CD14-positive monocyte (primary cell): ENCODE measurements around the gene PSMA6. TPM values are rescaled to one million over a fixed set of nuclear protein-coding genes. Genes with fewer than 3 reads are reported as not detected.

ENCODE experiments used
- DNase-seq, 3 donors: peaks; one replicate each; pipeline ENCODE4 v3.0.0-alpha.2; 2011 to 2022
- H2AFZ ChIP-seq: 2 replicates; pipeline ENCODE4 v1.6.0; 2012; ENCODE audit warnings: mild to moderate bottlenecking, low read depth, low read length, inconsistent platforms; ENCODE audit not compliant: insufficient read depth, poor library complexity, severe bottlenecking
- H3K27ac ChIP-seq, 2 donors: 1 replicate in 1 of 2; 2 replicates in 1 of 2; pipeline ENCODE4 v1.5.1; 2012 to 2013; ENCODE audit warnings: low read length in 2 of 2, control low read depth in 1 of 2, inconsistent platforms in 1 of 2, low read depth in 1 of 2, mild to moderate bottlenecking in 1 of 2
- H3K27me3 ChIP-seq, 2 donors: one replicate each; pipeline versions ENCODE4 v1.6.0 to v1.6.1; 2011 to 2013; ENCODE audit warnings: low read length in 2 of 2; ENCODE audit not compliant: control insufficient read depth in 2 of 2, insufficient read depth in 2 of 2
- H3K36me3 ChIP-seq, 2 donors: replicated peaks in 1 of 2; 1 replicate in 1 of 2; 2 replicates in 1 of 2; pipeline versions ENCODE4 v1.5.1 to v1.6.1; 2012 to 2013; ENCODE audit warnings: low read length in 2 of 2, control low read depth in 1 of 2, inconsistent platforms in 1 of 2, mild to moderate bottlenecking in 1 of 2; ENCODE audit not compliant: insufficient read depth in 2 of 2, control insufficient read depth in 1 of 2
- H3K4me1 ChIP-seq, 2 donors: 1 replicate in 1 of 2; 2 replicates in 1 of 2; pipeline versions ENCODE4 v1.5.1 to v1.6.1; 2012 to 2013; ENCODE audit warnings: low read length in 2 of 2, control low read depth in 1 of 2, inconsistent platforms in 1 of 2, mild to moderate bottlenecking in 1 of 2, moderate library complexity in 1 of 2; ENCODE audit not compliant: insufficient read depth in 2 of 2, control insufficient read depth in 1 of 2
- H3K4me2 ChIP-seq: replicated peaks from 2 replicates; pipeline ENCODE3; 2012; ENCODE audit warnings: low read length, moderate library complexity, mild to moderate bottlenecking; ENCODE audit not compliant: poor library complexity, severe bottlenecking; ENCODE audit errors: extremely low read depth
- H3K4me3 ChIP-seq, 3 experiments: fragments of 200-600 bp in 1 of 3; sonication (generic) in 1 of 3; replicated peaks in 1 of 3; 1 replicate in 2 of 3; 2 replicates in 1 of 3; pipeline ENCODE4 v1.5.1; 2011 to 2013; ENCODE audit warnings: low read length in 3 of 3, mild to moderate bottlenecking in 3 of 3, control low read depth in 2 of 3, low read depth in 2 of 3, inconsistent platforms in 1 of 3, moderate library complexity in 1 of 3
- H3K79me2 ChIP-seq: 2 replicates; pipeline ENCODE4 v1.6.0; 2012; ENCODE audit warnings: mild to moderate bottlenecking, control low read depth, inconsistent platforms, low read length, moderate library complexity; ENCODE audit not compliant: insufficient read depth
- H3K9ac ChIP-seq: 2 replicates; pipeline ENCODE4 v1.6.0; 2017; ENCODE audit warnings: low read length, mild to moderate bottlenecking; ENCODE audit not compliant: insufficient read depth, poor library complexity, severe bottlenecking
- H3K9me3 ChIP-seq, 2 donors: replicated peaks in 1 of 2; 1 replicate in 1 of 2; 2 replicates in 1 of 2; pipeline versions ENCODE4 v1.5.1 to v1.6.1; 2012 to 2013; ENCODE audit warnings: low read length in 2 of 2, control low read depth in 1 of 2; ENCODE audit not compliant: control insufficient read depth in 1 of 2, insufficient read depth in 1 of 2
- H4K20me1 ChIP-seq: 2 replicates; pipeline ENCODE4 v1.6.0; 2012; ENCODE audit warnings: mild to moderate bottlenecking, low read length, control low read depth, moderate library complexity; ENCODE audit not compliant: insufficient read depth
- H3K27ac Mint-ChIP-seq, 7 donors: one replicate each; pipeline ENCODE4 v1.8.0; 2020; ENCODE audit warnings: mild to moderate bottlenecking in 7 of 7, mixed read lengths in 7 of 7, moderate library complexity in 6 of 7, inconsistent platforms in 2 of 7
- H3K27me3 Mint-ChIP-seq, 3 donors: one replicate each; pipeline ENCODE4 v1.8.0; 2021 to 2022; ENCODE audit warnings: low read depth in 3 of 3, mild to moderate bottlenecking in 3 of 3, mixed read lengths in 3 of 3, moderate library complexity in 3 of 3, inconsistent platforms in 1 of 3
- H3K36me3 Mint-ChIP-seq, 2 donors: one replicate each; pipeline ENCODE4 v1.8.0; 2020; ENCODE audit warnings: mixed read lengths in 2 of 2, inconsistent platforms in 1 of 2, mild to moderate bottlenecking in 1 of 2
- H3K4me1 Mint-ChIP-seq: one replicate; pipeline ENCODE4 v1.8.0; 2020; ENCODE audit warnings: mild to moderate bottlenecking, mixed read lengths
- H3K4me3 Mint-ChIP-seq, 2 donors: one replicate each; pipeline ENCODE4 v1.8.0; 2020; ENCODE audit warnings: mild to moderate bottlenecking in 2 of 2, mixed read lengths in 2 of 2, moderate library complexity in 1 of 2
- H3K9me3 Mint-ChIP-seq, 7 donors: one replicate each; pipeline ENCODE4 v1.8.0; 2020 to 2022; ENCODE audit warnings: mixed read lengths in 7 of 7, mild to moderate bottlenecking in 6 of 7, moderate library complexity in 6 of 7, inconsistent platforms in 2 of 7
- WGBS: methylation state at CpG from one replicate; pipeline ENCODE4 v1.1.5; 2013; ENCODE audit warnings: missing lambda C conversion rate; ENCODE audit not compliant: insufficient coverage; 5-methylcytosine and 5-hydroxymethylcytosine counted together
- intact Hi-C, 2 donors: fragments of 100-400 bp; cut with micrococcal nuclease; formaldehyde crosslinking; loops; one replicate each; pipeline versions ENCODE4 v1.15.0 to v1.15.1; 2023
- polyA plus RNA-seq, 3 donors: library from polyadenylated mRNA; depleted of rRNA in 1 of 3; unstranded in 2 of 3; stranded (reverse) in 1 of 3; fragments of 300-500 nt in 2 of 3; fragments of >200 nt in 1 of 3; fragmentation: Illumina TruSeq in 2 of 3; gene quantifications; 1 replicate in 2 of 3; 2 replicates in 1 of 3; pipeline ENCODE4 v1.2.3, GENCODE V29; 2012 to 2021
- TF ChIP-seq, protein P1 (sequence below): fragments of 200-600 bp; IDR thresholded peaks from one replicate; pipeline ENCODE4 v1.8.0; 2022; ENCODE audit warnings: antibody characterized with exemption, mild to moderate bottlenecking

Gene PSMA6
- polyA plus RNA-seq, 3 donors, result 144 to 572 (median 480) TPM

DNA sequence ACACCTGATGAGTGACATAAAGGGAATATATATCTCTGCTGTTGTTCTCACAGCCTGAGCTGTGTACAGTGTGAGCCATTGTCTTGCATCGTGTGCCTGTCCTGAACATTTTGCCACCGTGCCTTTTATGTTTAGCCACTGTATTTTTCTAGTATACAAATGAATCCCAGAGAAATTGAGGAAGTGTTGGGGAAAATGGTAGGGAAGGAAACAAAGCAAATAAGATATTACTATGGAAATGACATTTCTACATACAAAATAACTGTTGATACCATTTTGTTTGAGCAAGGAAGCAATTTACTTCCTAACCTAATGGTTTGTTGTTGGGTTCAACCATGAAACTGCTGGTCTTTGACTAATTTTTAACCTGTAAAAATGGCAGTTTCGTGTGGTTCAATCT, 5.5 kb downstream of the PSMA6 start:
- Histone ChIP-seq H2AFZ (no peak overlapping the region), H3K4me3 (peak overlapping the region in 1 of 3 experiments; percentile 48), H3K36me3 (no peaks in the 10 kb centered on the region), H3K27me3 (no peaks in the 10 kb centered on the region), H3K9me3 (no peaks in the 10 kb centered on the region), H4K20me1 (peaks cover 29% of the 10 kb centered on the region), H3K4me2 (peak overlapping the region; percentile 34), H3K79me2 (peaks cover 98% of the 10 kb centered on the region), H3K9ac (no peak overlapping the region), H3K4me1 (peaks cover 90 to 100% of the 10 kb centered on the region in 2 donors), H3K27ac (peak overlapping the region; percentile 83 to 87)
- Mint-ChIP-seq H3K36me3 (peaks cover 12 to 21% of the 10 kb centered on the region in 2 donors), H3K4me3 (peak overlapping the region; percentile 24 to 35), H3K27me3 (no peaks in the 10 kb centered on the region), H3K4me1 (peaks cover 91% of the 10 kb centered on the region), H3K27ac (peak overlapping the region; percentile 89 to 97 (median 94)), H3K9me3 (no peaks in the 10 kb centered on the region)
- DNase-seq, result peak in 1 of 3 donors; percentile 25
- intact Hi-C loops, result loop anchor here in 1 of 2 donors (10.0 kb wide), 1 partner anchor 173 kb away; the partner anchor contains the start of genes PPP2R3C and PRORP
- TF ChIP-seq, protein P1, sequence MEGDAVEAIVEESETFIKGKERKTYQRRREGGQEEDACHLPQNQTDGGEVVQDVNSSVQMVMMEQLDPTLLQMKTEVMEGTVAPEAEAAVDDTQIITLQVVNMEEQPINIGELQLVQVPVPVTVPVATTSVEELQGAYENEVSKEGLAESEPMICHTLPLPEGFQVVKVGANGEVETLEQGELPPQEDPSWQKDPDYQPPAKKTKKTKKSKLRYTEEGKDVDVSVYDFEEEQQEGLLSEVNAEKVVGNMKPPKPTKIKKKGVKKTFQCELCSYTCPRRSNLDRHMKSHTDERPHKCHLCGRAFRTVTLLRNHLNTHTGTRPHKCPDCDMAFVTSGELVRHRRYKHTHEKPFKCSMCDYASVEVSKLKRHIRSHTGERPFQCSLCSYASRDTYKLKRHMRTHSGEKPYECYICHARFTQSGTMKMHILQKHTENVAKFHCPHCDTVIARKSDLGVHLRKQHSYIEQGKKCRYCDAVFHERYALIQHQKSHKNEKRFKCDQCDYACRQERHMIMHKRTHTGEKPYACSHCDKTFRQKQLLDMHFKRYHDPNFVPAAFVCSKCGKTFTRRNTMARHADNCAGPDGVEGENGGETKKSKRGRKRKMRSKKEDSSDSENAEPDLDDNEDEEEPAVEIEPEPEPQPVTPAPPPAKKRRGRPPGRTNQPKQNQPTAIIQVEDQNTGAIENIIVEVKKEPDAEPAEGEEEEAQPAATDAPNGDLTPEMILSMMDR, result no peak
- no CpG with 5 or more reads among the region's 3 CpGs for WGBS

DNA sequence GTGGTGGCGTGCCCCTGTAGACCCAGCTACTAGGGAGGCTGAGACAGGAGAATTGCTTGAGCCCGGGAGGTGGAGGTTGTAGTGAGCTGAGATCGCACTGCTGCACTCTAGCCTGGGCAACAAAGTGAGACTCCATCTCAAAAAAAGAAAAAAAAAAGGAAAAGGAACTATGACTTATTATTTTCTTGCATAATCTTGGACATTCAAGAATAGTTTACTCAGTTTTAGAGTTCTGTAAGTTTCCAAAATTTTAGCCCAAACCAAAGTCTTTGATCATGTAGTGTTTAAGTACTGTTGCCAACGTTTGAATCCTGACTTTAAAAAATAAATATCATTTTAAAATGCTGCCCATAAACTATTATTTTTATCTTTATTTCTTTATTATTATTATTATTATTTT, 6.2 kb downstream of the PSMA6 start:
- H3K27me3 ChIP-seq, result no peaks in the 10 kb centered on the region
- Mint-ChIP-seq H3K27ac (peak overlapping the region; percentile 89 to 97 (median 94)), H3K9me3 (no peaks in the 10 kb centered on the region), H3K4me1 (peaks cover 91% of the 10 kb centered on the region), H3K27me3 (no peaks in the 10 kb centered on the region), H3K4me3 (peak overlapping the region in 1 of 2 donors; percentile 21), H3K36me3 (peaks cover 14 to 23% of the 10 kb centered on the region in 2 donors)
- no peak overlapping the region for H2AFZ ChIP-seq
- intact Hi-C loops, result loop anchor here in 1 of 2 donors (10.0 kb wide), 1 partner anchor 174 kb away; the partner anchor contains the start of genes PPP2R3C and PRORP
- H3K79me2 ChIP-seq, result peaks cover 98% of the 10 kb centered on the region
- H3K9me3 ChIP-seq, result no peaks in the 10 kb centered on the region
- 60% methylated on average over 1 of the region's 4 CpGs for WGBS
- H3K36me3 ChIP-seq, result no peaks in the 10 kb centered on the region
- H3K4me1 ChIP-seq, result peaks cover 84 to 97% of the 10 kb centered on the region in 2 donors
- peak overlapping the region in 1 of 3 experiments; percentile 48 for H3K4me3 ChIP-seq
- DNase-seq, result peak in 2 of 3 donors; percentile 64 to 65
- peak overlapping the region; percentile 34 for H3K4me2 ChIP-seq
- TF ChIP-seq, protein P1, result no peak
- H4K20me1 ChIP-seq, result peaks cover 35% of the 10 kb centered on the region
- no peak overlapping the region for H3K9ac ChIP-seq
- H3K27ac ChIP-seq, result peak overlapping the region; percentile 83 to 87
